T-helper 22 cell (primary cell): ENCODE measurements around the gene SHB.
"Not testable (repeated sequence)": the region's sequence is repeated elsewhere in the genome, so short reads cannot be mapped to it uniquely, and the experiment has no call there.

Experiments
- DNase-seq: peaks from one replicate; pipeline ENCODE4 v3.0.0-alpha.2; 2020; ENCODE audit warnings: low read depth

Gene SHB

DNA sequence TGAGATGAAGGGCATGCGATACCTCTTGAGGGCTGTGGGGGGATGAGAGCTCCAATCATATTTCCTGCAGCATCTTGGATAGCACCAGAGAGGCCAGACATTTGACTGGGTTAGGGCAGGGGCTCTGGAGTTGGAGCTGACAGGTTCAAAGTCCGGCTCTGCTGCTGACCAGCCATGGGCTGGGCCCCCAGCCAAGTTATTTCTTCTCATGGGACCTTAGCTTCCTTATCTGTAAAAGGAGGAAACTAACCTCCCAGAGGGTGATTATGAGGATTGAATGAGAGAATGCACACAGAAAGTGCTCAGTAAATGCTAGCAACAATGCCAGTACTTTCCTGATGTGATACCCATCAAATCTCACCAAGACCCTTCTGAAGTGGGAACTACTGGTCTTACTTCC is 99.9 kb downstream of the SHB start:
- no peak for DNase-seq

- DNase-seq, result no peak
Measured at GRCh38 chr9:37968228-37968701, 100.8 kb downstream of the SHB start.

GRCh38 chr9:37967761-37968080 is 101.3 kb downstream of the SHB start:
- no peak for DNase-seq

GRCh38 chr9:37967014-37967760 is 101.8 kb downstream of the SHB start:
- no peak for DNase-seq

DNA sequence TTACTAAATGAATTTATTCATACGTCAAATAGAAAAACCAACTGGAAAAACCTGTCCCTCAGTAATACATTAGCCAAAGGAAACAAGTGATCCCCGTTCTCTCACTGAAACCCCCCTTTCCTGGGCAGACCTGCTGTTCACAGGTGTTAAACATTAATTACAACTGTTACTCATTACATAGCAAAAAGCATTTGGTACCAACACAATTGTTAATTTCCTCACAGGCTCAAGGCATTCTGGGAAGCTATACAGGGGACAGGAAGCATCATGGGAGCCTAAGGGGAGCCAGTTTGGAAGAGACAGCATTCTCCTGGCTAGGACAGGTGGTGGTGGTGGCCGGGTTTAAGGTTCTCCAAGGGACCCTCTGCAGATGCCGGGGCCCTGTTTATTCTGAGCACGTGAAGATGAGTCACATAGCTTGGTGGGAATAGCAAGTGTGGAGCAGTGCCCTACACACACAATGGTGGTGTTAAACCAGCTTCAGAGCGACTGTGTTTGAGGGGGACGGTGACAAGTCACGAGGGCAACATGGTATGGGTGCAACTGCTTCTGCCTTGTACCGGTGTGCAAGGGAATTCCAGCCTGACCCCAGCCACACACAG is 102.5 kb downstream of the SHB start:
- DNase-seq, result no peak

- not testable (repeated sequence) for DNase-seq
Measured at GRCh38 chr9:37965676-37966345, 103.2 kb downstream of the SHB start.

DNA sequence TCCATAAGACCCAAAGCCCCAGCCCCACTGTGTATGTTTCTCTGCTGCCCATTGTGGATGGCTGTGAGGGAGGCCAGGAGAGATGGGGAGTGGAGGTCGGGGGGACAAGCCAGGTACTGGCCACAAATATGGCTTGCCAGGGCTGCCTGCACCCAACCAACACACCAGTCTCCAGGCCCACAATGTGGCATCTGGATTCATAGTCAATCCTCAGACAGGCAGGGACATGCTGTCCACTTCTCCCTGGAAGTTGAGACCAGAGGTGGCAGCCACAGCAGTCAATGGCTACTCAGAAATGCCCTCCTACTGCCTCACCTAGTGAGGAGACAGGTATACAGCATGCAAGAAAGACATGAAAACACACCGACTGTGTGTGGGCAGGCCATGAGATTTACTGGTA is 103.9 kb downstream of the SHB start:
- no peak for DNase-seq

DNA sequence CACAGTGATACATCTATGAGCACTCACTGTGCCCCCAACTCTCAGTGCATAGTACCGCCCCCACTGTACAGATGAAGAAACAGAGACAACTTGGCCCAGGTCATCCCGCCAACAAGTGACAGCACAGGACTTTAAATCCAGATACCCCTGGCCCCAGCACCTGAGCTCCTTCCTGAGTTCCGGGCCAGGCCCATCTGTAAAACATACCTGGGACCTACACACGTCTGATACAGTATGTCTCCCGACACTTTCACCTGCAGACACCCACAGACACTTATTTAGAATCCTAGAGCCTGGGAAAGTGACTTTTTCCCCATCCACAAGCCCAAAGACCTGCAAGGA is 104.3 kb downstream of the SHB start:
- no peak for DNase-seq

DNA sequence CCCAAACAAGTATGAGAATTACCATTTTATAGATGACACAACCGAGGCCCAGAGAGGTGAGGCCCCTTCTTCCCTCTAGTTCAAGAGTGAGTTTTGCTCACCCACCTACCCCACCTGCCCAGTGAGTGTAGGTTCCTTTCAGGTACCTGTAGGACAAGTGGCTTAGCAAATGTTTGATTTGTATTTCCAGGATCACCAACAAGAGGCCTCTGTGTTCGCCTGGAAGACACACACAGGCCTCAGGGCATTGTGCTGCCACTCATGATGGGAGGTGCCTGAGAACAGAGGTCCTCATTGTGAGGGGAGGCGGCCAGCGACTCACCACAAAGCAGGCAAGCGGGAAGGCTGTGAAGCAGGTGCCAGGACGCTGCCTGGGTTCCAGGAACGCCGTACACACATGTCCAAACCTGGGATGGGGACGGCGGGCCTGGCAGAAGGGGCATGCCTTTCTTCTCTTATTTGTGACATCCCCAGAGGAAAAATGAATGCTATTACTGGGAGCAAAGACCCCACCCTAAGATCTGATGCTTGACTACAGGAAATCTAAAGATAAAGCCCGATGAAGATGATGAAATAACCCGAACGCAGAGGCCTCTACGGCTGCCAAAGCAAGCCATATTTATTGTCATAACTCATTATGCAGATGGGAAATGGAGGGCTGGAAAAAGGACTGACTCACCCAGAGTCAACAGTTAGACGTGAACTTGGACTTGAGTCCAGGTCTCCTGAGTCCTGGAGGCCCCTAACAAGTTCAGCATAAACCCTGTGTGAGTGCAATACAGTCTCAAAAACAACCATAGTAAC is 104.9 kb downstream of the SHB start:
- no peak for DNase-seq

DNA sequence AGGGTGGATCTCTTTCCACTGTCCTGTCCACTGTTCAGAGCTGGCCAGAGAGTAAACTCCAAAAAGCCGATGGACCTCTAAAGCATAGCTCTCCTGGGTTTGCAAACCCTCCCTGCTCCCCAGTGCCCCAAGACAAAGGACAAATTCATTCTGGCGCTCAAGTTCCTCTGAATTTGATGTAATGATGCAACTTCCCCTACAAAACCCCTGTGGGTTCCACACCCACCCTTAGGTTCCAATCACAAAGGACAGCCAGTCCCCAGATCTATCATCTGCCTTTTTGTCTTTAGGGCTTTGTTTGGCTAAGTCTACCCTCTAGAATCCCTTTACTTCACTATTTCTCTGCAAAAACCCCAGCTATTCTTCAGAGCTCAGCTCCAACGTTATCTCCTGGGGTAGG is 107.7 kb downstream of the SHB start:
- DNase-seq, result no peak

GRCh38 chr9:37960631-37961030 is 108.4 kb downstream of the SHB start:
- DNase-seq, result no peak

DNA sequence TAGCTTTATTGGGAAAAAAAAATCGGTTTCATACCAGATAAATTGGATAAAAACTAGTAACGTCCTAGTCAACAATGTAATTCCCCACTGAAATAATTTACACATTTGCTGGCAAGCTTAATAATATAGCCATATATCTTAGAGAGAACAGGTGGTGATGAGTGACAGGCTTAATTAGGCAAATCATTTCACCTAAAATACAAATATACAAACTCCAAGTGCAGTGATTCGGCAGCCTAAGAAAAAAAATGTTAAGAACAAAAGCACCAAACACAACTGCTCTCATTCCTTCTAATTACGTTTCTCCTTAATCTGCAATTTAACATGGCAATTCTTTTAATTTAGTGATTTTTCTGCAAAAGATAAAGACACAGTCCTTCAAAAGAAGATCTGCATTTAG is 109.1 kb downstream of the SHB start:
- DNase-seq, result no peak

GRCh38 chr9:37958154-37958553 is 110.9 kb downstream of the SHB start:
- no peak for DNase-seq

GRCh38 chr9:37957664-37957953 is 111.4 kb downstream of the SHB start:
- DNase-seq, result no peak

- no peak for DNase-seq
Measured at GRCh38 chr9:37956904-37957663, 111.9 kb downstream of the SHB start.

DNA sequence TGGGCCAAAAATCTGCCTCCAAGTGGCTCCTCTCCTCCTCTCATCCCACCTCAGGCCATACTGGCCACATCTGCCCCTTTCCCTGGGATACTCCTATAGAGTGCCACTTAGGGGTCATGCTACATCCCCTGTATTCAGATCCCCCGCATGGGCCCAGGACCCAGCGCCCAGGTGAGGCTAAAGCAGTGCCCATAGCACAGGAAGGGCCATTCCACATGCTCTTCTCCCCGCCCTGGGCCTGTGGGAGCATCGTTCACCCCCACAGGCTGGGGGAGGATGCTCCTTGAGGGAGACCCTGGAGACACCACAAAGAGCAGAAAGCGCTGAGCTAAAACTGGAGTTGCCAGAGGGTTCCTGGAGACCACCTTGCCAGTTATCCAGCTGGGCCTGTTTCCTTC is 112.6 kb downstream of the SHB start:
- DNase-seq, result no peak

- DNase-seq, result no peak
Measured at GRCh38 chr9:37955781-37956422, 113.1 kb downstream of the SHB start.

DNA sequence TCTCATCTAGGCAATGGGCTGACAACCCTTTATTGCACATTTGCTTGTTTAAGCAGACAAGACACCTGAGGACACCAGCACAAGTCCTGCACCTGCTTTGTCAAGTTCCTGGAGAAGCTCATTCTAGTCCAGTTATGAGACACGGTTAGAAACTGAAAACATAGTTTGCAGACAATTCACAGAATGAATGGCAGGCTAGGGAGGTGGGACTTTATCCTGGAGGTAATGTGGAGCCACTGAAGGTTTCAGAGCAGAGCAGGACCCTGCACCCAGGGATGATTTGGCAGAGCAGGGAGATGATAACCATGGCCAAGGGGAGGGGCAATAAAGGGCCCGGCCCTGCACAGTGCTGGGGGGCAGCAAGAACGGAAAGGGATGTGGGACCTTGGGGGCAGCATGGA is 114.4 kb downstream of the SHB start:
- no peak for DNase-seq

GRCh38 chr9:37953775-37954437 is 115.1 kb downstream of the SHB start:
- DNase-seq, result no peak

- no peak for DNase-seq
Measured at GRCh38 chr9:37953206-37953774, 115.7 kb downstream of the SHB start.

DNA sequence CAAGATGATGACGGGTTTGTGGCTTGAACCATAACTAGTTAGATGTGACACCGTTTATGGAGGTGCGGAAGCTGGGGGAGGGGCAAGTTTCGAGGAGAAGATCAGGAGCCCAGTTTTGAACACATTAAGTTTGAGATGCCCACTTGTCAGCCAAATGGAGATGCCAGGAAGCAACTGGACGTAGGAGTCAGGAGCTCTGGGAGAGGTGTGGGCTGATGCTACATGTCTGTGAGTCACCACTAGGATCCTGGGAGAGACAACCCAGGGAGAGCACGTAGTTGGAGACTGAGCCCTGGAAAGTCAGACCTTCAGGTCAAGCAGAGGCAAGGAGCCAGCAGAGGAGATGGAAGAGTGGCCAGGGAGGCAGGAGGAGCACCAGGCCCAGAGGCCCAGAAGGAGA is 116.3 kb downstream of the SHB start:
- no peak for DNase-seq
